Osteoblast (primary cell): ENCODE results near the gene FARSB. TPM values are rescaled to one million over a fixed set of nuclear protein-coding genes. Genes with fewer than 3 reads are reported as not detected.
A peak's percentile ranks its signal among the peaks of the same experiment; 100 is the strongest.

Source experiments
- DNase-seq: peaks from one replicate; pipeline ENCODE4 v3.0.0; 2011; ENCODE audit warnings: low spot score, mixed read lengths; ENCODE audit not compliant: insufficient read length; ENCODE audit errors: missing footprints
- H2AFZ ChIP-seq: 2 replicates; pipeline ENCODE4 v1.6.0; 2011; ENCODE audit warnings: mild to moderate bottlenecking, low read length
- H3K27ac ChIP-seq: 2 replicates; pipeline ENCODE4 v1.5.1; 2011; ENCODE audit warnings: mild to moderate bottlenecking, low read depth, low read length, moderate library complexity
- H3K27me3 ChIP-seq: 2 replicates; pipeline ENCODE4 v1.6.0; 2012; ENCODE audit warnings: mild to moderate bottlenecking, control low read depth, inconsistent platforms, low read length, moderate library complexity; ENCODE audit not compliant: insufficient read depth
- H3K36me3 ChIP-seq: 2 replicates; pipeline ENCODE4 v1.5.1; 2011; ENCODE audit warnings: mild to moderate bottlenecking, low read length, control low read depth, moderate library complexity; ENCODE audit not compliant: insufficient read depth
- H3K4me1 ChIP-seq: 2 replicates; pipeline ENCODE4 v1.5.1; 2011; ENCODE audit warnings: mild to moderate bottlenecking, low read length, control low read depth, moderate library complexity; ENCODE audit not compliant: insufficient read depth
- H3K4me2 ChIP-seq: 2 replicates; pipeline ENCODE4 v1.6.0; 2011; ENCODE audit warnings: mild to moderate bottlenecking, low read length; ENCODE audit not compliant: insufficient read depth
- H3K4me3 ChIP-seq: fragments of 200-600 bp; sonication (generic); 3 replicates; pipeline ENCODE4 v1.5.1; 2012; ENCODE audit warnings: mild to moderate bottlenecking, low read length, inconsistent platforms; ENCODE audit not compliant: insufficient read depth
- H3K79me2 ChIP-seq: 2 replicates; pipeline ENCODE4 v1.6.0; 2012; ENCODE audit warnings: mild to moderate bottlenecking, low read length, control low read depth, inconsistent platforms; ENCODE audit not compliant: insufficient read depth
- H3K9me3 ChIP-seq: 2 replicates; pipeline ENCODE4 v1.5.1; 2011; ENCODE audit warnings: low read depth, low read length, control low read depth
- H4K20me1 ChIP-seq: 2 replicates; pipeline ENCODE4 v1.6.0; 2012; ENCODE audit warnings: mild to moderate bottlenecking, low read length, control low read depth; ENCODE audit not compliant: insufficient read depth
- total RNA-seq: library from RNA; depleted of rRNA; stranded (reverse); fragments of >200 nt; gene quantifications from 2 replicates; pipeline ENCODE4 v1.2.3, GENCODE V29; 2012
- TF ChIP-seq, protein P1 (sequence below): IDR thresholded peaks from 2 replicates; pipeline ENCODE4 v1.5.1; 2011; ENCODE audit warnings: mild to moderate bottlenecking, low read depth, low read length, moderate library complexity; ENCODE audit errors: extremely low read depth

The FARSB gene
- total RNA-seq, 1 donor, result 15.2 TPM

DNA sequence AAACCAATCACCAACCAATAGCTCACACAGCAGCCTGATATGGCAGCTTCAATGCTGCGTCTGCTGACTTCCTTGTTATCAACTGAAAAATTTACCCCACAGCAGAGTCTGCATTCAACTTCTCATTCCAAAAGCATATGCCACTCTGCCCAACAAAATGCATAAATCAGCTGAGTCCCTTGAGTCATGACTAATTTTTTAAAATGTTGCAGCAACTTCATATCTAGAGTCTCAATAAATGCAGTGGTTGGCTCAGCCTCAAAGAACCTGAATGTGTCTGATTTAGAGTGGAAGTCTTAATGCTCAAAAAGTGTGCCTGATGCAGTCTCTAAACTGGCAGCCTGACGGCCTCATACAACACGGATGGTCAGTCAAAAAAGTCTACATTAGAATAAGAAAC, 46.5 kb downstream of the FARSB start:
- Histone ChIP-seq H4K20me1 (no peaks in the 10 kb centered on the region), H3K4me2 (no peak overlapping the region), H3K36me3 (peaks cover 20% of the 10 kb centered on the region), H3K27ac (no peak overlapping the region), H3K9me3 (no peaks in the 10 kb centered on the region), H3K4me3 (no peak overlapping the region), H3K27me3 (no peaks in the 10 kb centered on the region), H3K79me2 (peaks cover 3% of the 10 kb centered on the region), H3K4me1 (peaks cover 16% of the 10 kb centered on the region), H2AFZ (no peak overlapping the region)
- DNase-seq, result peak; percentile 72
- TF ChIP-seq, protein P1, sequence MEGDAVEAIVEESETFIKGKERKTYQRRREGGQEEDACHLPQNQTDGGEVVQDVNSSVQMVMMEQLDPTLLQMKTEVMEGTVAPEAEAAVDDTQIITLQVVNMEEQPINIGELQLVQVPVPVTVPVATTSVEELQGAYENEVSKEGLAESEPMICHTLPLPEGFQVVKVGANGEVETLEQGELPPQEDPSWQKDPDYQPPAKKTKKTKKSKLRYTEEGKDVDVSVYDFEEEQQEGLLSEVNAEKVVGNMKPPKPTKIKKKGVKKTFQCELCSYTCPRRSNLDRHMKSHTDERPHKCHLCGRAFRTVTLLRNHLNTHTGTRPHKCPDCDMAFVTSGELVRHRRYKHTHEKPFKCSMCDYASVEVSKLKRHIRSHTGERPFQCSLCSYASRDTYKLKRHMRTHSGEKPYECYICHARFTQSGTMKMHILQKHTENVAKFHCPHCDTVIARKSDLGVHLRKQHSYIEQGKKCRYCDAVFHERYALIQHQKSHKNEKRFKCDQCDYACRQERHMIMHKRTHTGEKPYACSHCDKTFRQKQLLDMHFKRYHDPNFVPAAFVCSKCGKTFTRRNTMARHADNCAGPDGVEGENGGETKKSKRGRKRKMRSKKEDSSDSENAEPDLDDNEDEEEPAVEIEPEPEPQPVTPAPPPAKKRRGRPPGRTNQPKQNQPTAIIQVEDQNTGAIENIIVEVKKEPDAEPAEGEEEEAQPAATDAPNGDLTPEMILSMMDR, result no peak

DNA sequence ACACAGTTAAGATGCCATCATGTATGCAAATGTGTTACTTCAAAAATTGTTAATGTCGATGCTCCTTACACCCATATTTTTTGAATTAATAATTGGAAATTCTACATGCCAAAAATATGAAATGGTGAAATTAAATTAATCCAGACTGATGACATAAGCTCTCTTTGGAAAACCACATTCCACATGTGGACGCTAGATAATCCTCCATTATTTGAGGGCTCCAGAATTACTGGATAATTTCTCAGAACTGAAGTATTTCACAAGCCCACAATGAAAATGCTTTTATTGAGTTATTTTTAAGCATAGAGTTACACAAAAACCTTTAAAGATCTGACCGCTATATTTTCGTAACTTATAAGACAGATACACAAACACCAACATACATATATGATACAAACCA, 47.8 kb downstream of the FARSB start:
- Histone ChIP-seq H3K27ac (no peak overlapping the region), H3K36me3 (peaks cover 14% of the 10 kb centered on the region)
- DNase-seq, result no peak

DNA sequence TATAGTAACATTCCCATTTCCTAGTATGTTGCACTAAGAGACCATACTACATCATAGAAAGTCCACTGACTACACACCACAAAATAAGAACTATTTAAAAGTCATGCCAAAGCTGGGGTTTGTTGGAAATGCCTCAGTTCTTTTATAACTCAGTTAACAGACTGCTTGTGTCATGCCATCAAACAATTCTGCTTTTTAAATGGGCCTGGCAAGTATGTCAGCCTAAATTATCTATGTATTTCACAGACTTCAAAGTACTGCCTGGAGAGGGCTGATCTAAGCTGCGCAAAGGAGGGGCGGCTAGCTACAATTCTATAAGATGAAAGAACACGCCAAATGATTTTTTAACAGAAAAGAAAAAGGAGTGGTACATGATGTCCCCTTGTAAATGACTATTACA, 49.6 kb downstream of the FARSB start:
- Histone ChIP-seq H3K9me3 (no peaks in the 10 kb centered on the region), H3K36me3 (peaks cover 3% of the 10 kb centered on the region), H2AFZ (no peak overlapping the region), H3K4me3 (no peak overlapping the region), H3K4me2 (no peak overlapping the region), H3K27ac (no peak overlapping the region), H3K27me3 (no peaks in the 10 kb centered on the region), H3K79me2 (peaks cover 5% of the 10 kb centered on the region), H3K4me1 (peaks cover 16% of the 10 kb centered on the region), H4K20me1 (no peaks in the 10 kb centered on the region)
- DNase-seq, result no peak
- TF ChIP-seq, protein P1, result no peak

More for the DNA sequence above, 47.8 kb downstream of the FARSB start:
- no peaks in the 10 kb centered on the region for H3K9me3 ChIP-seq
- H3K4me1 ChIP-seq, result peaks cover 16% of the 10 kb centered on the region
- H3K79me2 ChIP-seq, result peaks cover 3% of the 10 kb centered on the region
- TF ChIP-seq, protein P1, result no peak
- no peaks in the 10 kb centered on the region for H3K27me3 ChIP-seq
- H2AFZ ChIP-seq, result no peak overlapping the region
- no peaks in the 10 kb centered on the region for H4K20me1 ChIP-seq
- no peak overlapping the region for H3K4me2 ChIP-seq
- no peak overlapping the region for H3K4me3 ChIP-seq

DNA sequence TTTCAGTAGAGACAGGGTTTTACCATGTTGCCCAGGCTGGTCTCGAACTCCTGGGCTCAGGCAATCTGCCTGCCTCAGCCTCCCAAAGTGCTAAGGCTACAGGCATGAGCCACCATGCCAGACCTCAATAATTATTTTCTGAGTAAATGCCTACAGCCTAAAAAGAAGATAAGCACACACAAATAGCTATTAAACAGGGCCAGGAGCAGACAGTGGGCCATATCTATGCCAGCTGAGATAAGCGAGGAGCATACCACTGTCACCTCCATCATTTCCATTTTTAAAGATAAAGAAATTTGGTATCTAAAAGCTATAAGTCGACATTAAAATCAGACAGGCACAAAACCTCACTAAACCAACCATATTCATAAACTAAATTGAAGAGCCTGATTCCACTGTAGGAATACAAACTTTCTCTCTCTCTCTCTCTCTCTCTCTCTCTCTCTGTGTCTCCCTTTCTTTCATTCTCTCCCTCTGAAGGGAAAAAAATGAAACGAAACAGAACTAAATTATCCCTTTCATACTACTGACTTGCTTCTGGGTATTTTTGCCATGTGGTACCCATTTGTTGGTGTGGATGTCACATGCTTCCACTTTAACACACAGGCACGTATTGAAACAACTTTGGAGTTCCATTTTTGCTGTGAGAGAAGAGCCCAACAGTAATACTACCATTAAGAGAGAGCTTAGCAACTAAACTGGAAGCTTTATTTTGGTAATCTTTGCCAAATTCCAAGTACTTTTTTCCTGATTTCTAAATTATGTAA, 51.0 kb downstream of the FARSB start:
- H3K9me3 ChIP-seq, result no peaks in the 10 kb centered on the region
- H3K36me3 ChIP-seq, result no peaks in the 10 kb centered on the region
- H3K27me3 ChIP-seq, result no peaks in the 10 kb centered on the region
- TF ChIP-seq, protein P1, result no peak
- H3K4me2 ChIP-seq, result no peak overlapping the region
- peak; percentile 14 for DNase-seq
- no peak overlapping the region for H2AFZ ChIP-seq
- H3K27ac ChIP-seq, result no peak overlapping the region
- H3K79me2 ChIP-seq, result peaks cover 5% of the 10 kb centered on the region
- H3K4me1 ChIP-seq, result peaks cover 14% of the 10 kb centered on the region
- no peak overlapping the region for H3K4me3 ChIP-seq
- H4K20me1 ChIP-seq, result no peaks in the 10 kb centered on the region
